Measurements from ENCODE around the gene CHAF1B. TPM values are rescaled to one million over a fixed set of nuclear protein-coding genes. Genes with fewer than 3 reads are reported as not detected.

CHAF1B gene
- total RNA-seq, 2 experiments from 2014 or later = 9.9 to 24.0 TPM

DNA sequence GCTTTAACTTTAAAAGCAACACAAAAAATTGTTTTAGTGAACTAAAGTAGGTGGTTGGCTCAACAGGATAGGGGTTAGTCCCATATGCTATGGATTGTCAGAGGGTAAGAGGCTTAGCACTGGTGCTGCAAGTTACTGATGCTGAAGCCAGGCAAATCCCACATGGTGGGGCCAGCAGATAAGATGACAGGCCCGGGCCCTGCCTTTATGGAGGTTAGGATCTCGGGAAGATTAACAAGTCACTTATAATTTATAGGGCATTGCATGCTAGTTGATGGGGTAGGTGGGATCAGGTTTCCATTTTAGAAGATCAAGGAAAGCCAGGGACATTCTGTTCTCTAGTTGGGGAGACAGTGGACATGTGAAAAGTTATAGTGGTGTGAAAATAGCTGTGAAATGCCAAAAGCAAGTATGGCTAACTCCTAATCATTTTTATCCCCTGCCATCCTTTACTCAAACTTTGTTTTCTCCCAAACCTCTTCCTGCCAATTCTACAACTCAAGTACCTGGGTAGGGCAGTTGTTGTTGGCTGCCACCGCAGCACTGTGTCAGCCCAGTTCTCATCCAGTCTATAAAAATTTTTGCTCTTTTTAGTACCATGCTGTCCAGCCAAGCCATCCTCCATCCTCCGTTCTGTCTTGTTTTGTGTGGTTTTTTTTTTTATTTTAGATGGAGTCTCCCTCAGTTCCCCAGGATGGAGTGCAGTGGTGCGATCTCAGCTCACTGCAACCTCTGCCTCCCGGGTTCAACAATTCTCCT, 10.3 kb downstream of the CHAF1B start:
- Histone ChIP-seq H2AFZ (ENCODE audit: low read length) (no peak overlapping the region), H3K9me2 (ENCODE audit: insufficient read depth, low read length) (no peaks in the 10 kb centered on the region), H3K4me2 (ENCODE audit: low read length) (no peak overlapping the region), H3K4me1 (ENCODE audit: insufficient read depth, low read length, poor library complexity, severe bottlenecking) (no peaks in the 10 kb centered on the region), H3K4me3 (ENCODE audit: low read depth, low read length, poor library complexity, severe bottlenecking) (no peak overlapping the region), H3K36me3 (ENCODE audit: insufficient read depth, low read length) (peaks cover 74% of the 10 kb centered on the region), H3K27ac (ENCODE audit: low read depth, low read length, poor library complexity, severe bottlenecking) (no peak overlapping the region), H3K9me3 (ENCODE audit: low read length) (no peaks in the 10 kb centered on the region), H4K20me1 (ENCODE audit: insufficient read depth, low read length) (no peaks in the 10 kb centered on the region), H3K79me2 (ENCODE audit: insufficient read depth, low read depth, low read length) (no peaks in the 10 kb centered on the region)
- no peak for DNase-seq (ENCODE audit: low spot score)
- CTCF ChIA-PET (ENCODE audit: unreplicated experiment) = no interaction called here
- BruUV-seq (replicated peaks) = no TSS peak
- TF ChIP-seq EZH2phosphoT487 (IDR thresholded peaks at IDR 0.05; ENCODE audit: borderline replicate concordance, low read depth, low read length) = no peak
- TF ChIP-seq CTCF (conservative IDR thresholded peaks at IDR 0.05; ENCODE audit: low read length) = no peak
- POLR2A ChIA-PET = interaction anchor here (0.5 to 0.7 kb wide), 3 partner anchors 50 to 281 kb away, joined by 3 to 4 read pairs (median 4); no protein-coding TSS in a partner anchor
- intact Hi-C loops (cut with micrococcal nuclease; ENCODE audit: unreplicated experiment) = no loop called here

- Histone ChIP-seq H3K4me2 (ENCODE audit: low read length) (no peak overlapping the region), H3K9me2 (ENCODE audit: insufficient read depth, low read length) (no peaks in the 10 kb centered on the region), H2AFZ (ENCODE audit: low read length) (no peak overlapping the region), H3K4me3 (ENCODE audit: low read depth, low read length, poor library complexity, severe bottlenecking) (no peak overlapping the region), H3K4me1 (ENCODE audit: insufficient read depth, low read length, poor library complexity, severe bottlenecking) (no peaks in the 10 kb centered on the region), H3K27ac (ENCODE audit: low read depth, low read length, poor library complexity, severe bottlenecking) (no peak overlapping the region), H4K20me1 (ENCODE audit: insufficient read depth, low read length) (no peaks in the 10 kb centered on the region), H3K36me3 (ENCODE audit: insufficient read depth, low read length) (peaks cover 71% of the 10 kb centered on the region), H3K9me3 (ENCODE audit: low read length) (no peaks in the 10 kb centered on the region), H3K79me2 (ENCODE audit: insufficient read depth, low read depth, low read length) (no peaks in the 10 kb centered on the region)
- ChIA-PET CTCF (ENCODE audit: unreplicated experiment) (no interaction called here), POLR2A (interaction anchor here (0.6 to 0.7 kb wide), 2 partner anchors 49 to 282 kb away, joined by 3 to 4 read pairs; no protein-coding TSS in a partner anchor)
- no peak for DNase-seq (ENCODE audit: low spot score)
- TF ChIP-seq EZH2phosphoT487 (IDR thresholded peaks at IDR 0.05; ENCODE audit: borderline replicate concordance, low read depth, low read length) = no peak
- no peak for TF ChIP-seq CTCF (conservative IDR thresholded peaks at IDR 0.05; ENCODE audit: low read length)
- no TSS peak for BruUV-seq (replicated peaks)
- intact Hi-C loops (cut with micrococcal nuclease; ENCODE audit: unreplicated experiment) = no loop called here
Measured at GRCh38 chr21:36396325-36396724, 11.1 kb downstream of the CHAF1B start.

DNA sequence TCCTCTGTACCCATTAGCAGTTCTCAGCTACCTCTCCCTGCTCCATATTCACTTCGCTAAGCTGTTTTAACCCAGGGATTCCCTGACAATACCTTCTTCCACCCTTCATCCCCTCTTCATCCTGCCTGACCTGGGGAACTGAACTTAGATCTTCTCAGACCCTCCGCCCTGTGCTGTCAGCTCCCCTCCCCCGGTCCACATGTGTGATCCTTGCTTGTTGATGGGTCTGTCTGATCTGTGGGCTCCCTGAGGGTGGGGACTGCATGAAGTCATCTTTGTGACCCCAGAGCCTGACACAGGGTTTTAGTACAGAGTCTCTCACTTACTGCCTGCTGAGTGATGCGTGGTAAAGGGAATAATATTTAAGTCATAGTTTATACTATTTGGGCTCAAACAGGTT, 11.8 kb downstream of the CHAF1B start:
- Histone ChIP-seq H3K9me2 (ENCODE audit: insufficient read depth, low read length) (no peaks in the 10 kb centered on the region), H3K9me3 (ENCODE audit: low read length) (no peaks in the 10 kb centered on the region), H4K20me1 (ENCODE audit: insufficient read depth, low read length) (no peaks in the 10 kb centered on the region), H3K4me1 (ENCODE audit: insufficient read depth, low read length, poor library complexity, severe bottlenecking) (no peaks in the 10 kb centered on the region), H2AFZ (ENCODE audit: low read length) (no peak overlapping the region), H3K36me3 (ENCODE audit: insufficient read depth, low read length) (peaks cover 71% of the 10 kb centered on the region), H3K4me2 (ENCODE audit: low read length) (no peak overlapping the region), H3K79me2 (ENCODE audit: insufficient read depth, low read depth, low read length) (no peaks in the 10 kb centered on the region), H3K4me3 (ENCODE audit: low read depth, low read length, poor library complexity, severe bottlenecking) (no peak overlapping the region), H3K27ac (ENCODE audit: low read depth, low read length, poor library complexity, severe bottlenecking) (no peak overlapping the region)
- POLR2A ChIA-PET = interaction anchor here (0.7 kb wide), 1 partner anchor 1059 kb away, joined by 4 read pairs; no protein-coding TSS in a partner anchor
- BruUV-seq (replicated peaks) = no TSS peak
- no peak for DNase-seq (ENCODE audit: low spot score)
- intact Hi-C loops (cut with micrococcal nuclease; ENCODE audit: unreplicated experiment) = no loop called here
- CTCF ChIA-PET (ENCODE audit: unreplicated experiment) = no interaction called here
- no peak for TF ChIP-seq CTCF (conservative IDR thresholded peaks at IDR 0.05; ENCODE audit: low read length)
- TF ChIP-seq EZH2phosphoT487 (IDR thresholded peaks at IDR 0.05; ENCODE audit: borderline replicate concordance, low read depth, low read length) = no peak
